GM18951 (cell line): ENCODE data around the gene ME3.
"Not testable (repeated sequence)": the region's sequence is repeated elsewhere in the genome, so short reads cannot be mapped to it uniquely, and the experiment has no call there.

Source experiments
- POLR2A ChIP-seq: IDR thresholded peaks from 4 replicates; pipeline ENCODE4 v1.6.1; 2011; ENCODE audit warnings: mild to moderate bottlenecking; ENCODE audit not compliant: insufficient read length, insufficient read depth; ENCODE audit errors: extremely low read depth
- in situ Hi-C: fragments of 300-500 bp; cut with MboI; formaldehyde crosslinking; loops from one replicate; pipeline ENCODE4 v1.12.0; 2022; ENCODE audit warnings: low sequenced_read_pairs, mixed read lengths, inconsistent platforms; ENCODE audit not compliant: unreplicated experiment

ME3 gene

DNA sequence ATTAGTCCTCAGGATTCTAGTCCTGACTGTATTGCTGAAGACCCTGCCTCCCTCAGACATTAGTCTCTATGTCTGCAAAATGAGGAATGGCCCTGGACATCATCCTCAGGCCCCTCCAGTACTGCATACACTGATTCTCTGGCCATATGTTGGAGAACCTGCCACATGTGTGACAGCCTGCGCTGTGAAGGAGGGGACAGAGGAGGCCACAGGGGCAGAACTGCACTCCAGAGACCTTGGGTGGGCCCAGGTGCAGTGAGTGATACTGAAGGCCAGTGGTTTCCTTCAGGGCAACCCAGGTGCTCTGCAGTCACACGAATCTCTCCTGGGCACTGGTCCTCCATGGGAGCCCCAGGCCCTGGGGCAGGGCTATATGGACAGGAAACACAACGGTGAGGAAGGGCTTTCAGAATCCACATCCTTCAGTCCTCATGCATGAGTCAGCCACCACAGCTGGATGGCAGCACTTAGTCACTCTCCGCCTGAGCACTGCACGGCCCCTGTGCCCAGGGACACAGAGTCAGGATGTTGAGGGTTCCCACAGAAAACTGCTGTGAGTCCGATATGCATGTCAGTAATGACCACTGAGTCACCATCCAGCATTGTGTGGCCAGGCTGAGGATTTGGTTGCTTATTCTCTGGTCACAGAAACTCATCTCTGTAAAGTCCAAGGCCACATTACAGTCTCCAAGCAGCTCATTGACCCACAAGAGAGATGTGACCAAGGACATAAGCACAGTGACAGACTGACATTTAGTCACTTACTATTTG is 39.7 kb downstream of the ME3 start:
- no peak for TF ChIP-seq POLR2A
- in situ Hi-C loops, result no loop called here

DNA sequence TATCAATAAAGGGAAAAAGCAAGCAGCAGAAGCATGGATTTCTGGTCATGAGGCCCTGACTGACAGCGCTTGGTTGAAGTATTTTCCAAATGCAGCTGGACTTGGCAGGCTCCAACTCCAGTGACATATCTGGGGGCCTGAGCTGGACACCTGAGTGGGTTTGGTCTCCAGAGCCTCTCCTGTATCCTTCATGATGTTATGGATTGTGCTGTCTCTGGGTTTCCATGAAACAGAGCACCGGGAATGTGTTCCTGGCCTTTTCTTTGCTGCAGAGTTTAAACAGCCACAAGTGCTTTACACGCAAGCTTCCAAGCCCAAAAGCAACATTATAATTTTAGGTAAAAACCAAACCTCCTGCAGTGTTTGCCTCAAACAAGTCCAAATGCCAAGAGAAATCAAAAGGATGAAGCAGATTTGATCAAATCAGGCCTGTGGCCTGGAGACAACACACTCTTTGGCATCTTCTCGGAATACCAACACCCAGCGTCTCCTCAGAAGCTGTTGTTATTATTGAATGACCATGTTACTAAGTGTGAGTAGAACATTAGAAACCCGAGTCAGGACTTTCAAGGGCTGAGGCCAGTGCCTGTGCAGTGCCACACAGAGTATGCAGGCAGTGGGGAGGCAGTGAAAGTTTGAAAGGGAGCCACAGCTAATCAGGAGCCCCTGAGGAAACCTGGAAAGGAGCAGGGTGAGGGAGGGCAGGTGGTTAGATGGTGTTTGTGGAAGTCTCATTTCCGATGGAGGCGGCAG is 42.0 kb downstream of the ME3 start:
- TF ChIP-seq POLR2A, result no peak
- in situ Hi-C loops, result no loop called here

DNA sequence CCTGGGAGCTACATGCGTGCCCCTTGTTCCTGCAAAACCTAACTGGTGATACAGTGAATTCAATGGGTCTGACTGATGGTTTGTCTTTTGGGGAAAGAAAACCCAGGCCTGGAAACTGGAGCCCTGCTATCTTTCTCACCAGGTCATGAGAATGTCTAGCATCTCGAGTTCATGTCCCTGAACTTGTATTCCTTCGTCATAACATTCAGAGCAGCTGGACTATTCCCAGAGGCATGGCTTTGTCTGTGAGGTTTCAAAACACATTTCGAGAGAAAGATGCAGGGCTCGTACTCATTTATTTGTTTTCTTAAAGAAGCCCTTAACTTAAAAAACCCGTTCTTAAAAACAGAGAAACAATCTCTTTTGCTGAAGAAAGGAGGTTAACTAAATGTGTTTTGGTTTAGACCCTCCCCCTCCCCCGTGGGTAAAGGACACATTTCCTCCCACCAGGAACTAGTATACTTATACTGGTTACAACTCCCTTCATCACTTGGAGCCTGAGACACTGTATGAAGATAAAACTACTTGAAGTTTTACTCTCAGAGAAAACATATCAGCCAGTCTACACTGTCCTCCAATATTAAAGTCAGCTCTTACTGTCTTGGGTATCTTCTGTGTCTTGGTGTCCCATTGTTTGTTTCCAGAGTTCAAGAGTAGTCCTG is 43.2 kb downstream of the ME3 start:
- in situ Hi-C loops, result no loop called here

DNA sequence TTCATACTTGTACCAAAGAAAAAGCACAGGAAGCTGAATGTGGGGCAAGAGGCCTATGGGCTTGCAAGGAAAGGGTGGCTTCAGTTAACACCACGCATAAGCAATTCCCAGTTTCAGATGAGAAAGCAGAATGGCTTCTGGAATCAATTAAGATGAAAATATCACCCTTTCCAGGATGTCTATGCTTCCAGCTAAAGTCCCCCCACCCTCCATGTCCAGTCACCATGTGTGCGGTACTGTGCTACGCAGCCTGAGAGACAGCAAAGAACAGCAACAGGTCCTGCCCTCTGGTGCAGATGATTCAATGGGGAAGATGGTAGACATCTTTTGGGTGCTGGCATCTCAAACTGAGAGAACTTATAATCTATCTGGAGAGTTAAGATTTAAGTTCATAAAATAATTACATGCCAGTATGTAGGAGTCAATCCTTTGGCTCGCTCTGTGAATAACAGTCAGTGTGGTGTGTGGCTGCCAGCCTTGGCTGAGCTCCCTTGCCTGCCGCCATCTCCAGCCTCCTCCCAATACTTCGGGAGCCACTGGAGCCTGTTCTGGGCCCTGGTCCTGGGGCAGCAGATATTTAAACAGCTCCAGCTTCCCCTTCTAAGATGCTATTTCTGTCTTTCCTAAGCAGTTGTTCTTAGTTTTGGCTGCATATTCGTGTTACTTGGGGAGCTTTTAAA is 44.5 kb downstream of the ME3 start:
- in situ Hi-C loops, result no loop called here
- no peak for TF ChIP-seq POLR2A

More for the DNA sequence above, 43.2 kb downstream of the ME3 start:
- no peak for TF ChIP-seq POLR2A

DNA sequence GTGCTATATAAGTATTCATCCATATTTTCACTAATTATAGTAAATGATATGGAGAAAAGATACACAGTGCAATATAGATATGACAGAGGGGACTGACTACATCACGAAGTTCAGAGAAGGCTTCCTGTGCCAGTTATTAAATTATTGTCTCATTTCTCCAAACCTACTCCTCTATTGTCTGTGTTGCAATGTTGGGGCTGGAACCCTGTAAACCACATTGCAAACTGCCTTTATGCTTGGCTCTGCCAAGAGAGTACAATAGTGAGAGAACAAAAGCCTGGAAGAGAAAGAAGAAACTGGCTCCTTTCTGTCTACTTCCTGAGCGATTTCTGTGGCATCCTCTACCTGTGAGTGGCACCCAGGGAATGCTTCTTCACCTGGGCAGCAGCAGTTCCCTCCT is 46.4 kb downstream of the ME3 start:
- in situ Hi-C loops, result no loop called here

DNA sequence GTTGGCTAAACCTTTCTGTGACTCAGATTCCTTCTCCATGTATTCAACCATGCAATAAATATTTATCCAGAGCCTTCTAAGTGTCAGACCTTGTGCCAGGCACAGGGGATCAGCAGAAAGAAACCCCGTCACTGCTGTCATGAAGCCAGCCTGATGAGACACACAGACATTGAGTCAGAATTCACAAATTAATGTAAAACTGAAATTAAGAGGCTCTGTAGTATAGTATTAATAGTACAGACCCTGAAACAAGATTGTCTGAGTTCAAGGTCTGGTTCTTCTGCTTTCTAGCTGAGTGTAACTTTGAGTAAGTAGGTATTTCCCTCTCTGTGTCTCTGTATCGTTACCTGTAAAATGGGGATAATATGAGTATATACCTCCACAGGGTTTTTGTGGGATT is 46.9 kb downstream of the ME3 start:
- in situ Hi-C loops, result no loop called here
- TF ChIP-seq POLR2A, result no peak

More for the DNA sequence above, 46.4 kb downstream of the ME3 start:
- TF ChIP-seq POLR2A, result no peak

DNA sequence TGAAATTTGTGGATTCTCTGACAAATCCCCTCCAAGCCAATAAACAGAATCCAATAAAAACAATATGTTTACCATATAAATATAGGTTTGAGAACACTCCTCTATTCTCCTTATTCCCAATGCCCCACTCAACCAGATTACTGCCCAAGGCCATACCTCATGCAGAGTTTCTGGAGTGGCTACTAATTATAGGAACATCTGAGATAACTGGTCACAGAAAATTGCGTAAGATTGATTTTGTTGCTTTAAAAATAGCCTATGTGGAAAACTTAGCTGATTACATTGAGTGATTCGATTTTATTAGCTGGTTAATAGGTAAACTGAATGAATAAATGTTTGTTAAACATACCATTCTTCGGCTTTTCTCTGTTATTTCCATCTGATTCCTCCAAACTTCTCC is 48.0 kb downstream of the ME3 start:
- no peak for TF ChIP-seq POLR2A
- in situ Hi-C loops, result no loop called here

DNA sequence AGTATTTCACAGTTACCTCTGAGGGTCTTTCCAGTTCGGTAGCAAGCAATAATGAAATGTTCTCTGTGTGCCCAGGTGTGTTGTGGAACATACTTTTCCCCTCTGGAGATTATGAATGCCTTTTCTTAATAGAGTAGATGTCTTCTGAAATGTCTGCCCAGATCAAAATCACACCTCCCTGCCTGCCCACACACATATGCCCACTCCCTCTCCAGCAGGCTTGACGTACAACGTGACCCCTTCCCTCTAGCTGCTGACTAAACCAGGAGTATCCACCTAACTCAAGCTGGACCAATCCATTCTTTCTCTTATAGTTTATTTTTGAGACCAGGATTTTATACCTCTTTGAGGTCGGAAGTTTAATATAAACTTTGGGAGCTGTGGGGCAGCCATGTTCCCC is 48.7 kb downstream of the ME3 start:
- in situ Hi-C loops, result no loop called here
- no peak for TF ChIP-seq POLR2A

DNA sequence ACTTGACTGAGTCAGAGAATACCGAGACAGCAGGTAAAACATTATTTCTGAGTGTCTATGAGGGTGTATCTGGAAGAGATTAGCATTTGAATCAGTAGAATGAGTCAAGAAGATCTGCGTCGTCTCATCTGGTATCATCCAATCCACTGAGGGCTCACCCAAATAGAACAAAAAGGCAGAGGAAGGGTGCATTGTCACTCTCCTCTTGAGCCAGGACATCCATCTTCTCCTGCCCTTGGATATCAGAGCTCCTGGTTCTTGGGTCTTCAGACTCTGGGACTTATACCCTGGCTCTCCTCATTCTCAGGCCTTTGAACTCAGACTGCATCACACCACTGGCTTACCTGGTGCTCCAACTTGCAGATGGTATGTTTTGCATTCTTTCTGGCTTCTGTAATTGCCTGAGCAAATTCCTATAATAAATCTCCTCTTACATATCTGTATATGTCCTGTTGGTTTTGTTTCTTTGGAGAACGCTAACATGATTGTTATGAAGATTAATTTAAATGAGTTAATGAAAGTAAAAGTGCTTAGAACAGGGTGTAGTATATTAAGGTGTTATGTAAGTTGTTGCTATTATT is 49.3 kb downstream of the ME3 start:
- no peak for TF ChIP-seq POLR2A
- in situ Hi-C loops, result no loop called here

DNA sequence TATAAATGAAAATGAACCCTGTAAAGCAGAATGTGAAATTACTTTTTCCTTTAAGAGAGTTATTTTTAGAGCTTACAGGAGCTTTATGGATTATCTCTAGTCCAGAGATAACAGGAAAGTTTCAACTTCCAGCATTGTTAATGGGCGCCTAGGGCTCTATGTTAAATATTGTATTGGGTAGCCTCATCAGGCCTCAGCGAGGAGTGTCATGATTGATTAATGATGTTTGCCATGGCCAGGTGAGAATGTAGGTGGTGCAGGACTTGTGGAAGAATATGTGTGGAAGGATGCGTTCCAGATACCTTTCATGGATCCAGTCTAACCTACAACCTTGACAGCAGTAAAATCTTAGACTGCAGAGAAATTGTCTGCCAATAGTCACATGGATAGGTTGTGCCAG is 50.6 kb downstream of the ME3 start:
- no peak for TF ChIP-seq POLR2A

DNA sequence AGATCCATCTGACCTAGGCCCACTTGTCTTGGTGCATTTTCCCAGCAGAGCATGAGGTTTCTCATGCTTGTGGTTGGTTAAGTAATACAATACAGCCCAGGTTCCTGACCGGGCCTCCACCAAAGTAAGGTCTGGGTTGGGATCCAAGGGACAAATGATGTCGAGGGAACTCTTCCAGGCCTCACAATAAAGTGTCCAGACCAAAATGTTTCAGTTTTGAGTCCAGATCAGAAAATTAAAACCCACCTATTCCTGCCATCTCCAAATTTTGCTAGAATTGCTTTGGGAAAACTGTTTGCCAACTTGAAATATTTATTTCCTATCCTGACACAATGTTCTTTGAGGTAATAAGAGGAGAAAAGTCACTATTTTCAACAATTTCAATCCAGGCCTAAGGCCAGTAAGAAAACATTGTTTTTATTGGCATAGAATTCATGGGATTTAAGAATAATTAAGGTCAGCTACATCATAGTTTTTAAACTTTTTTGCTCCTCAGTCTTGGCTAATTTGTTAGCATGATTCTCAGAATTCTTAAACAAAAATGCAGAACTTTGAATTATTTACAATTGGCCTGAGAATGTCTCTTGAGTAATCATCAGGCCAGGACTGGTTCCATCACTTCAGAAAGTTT is 51.4 kb downstream of the ME3 start:
- in situ Hi-C loops, result no loop called here
- TF ChIP-seq POLR2A, result no peak

More for the DNA sequence above, 50.6 kb downstream of the ME3 start:
- in situ Hi-C loops, result no loop called here

DNA sequence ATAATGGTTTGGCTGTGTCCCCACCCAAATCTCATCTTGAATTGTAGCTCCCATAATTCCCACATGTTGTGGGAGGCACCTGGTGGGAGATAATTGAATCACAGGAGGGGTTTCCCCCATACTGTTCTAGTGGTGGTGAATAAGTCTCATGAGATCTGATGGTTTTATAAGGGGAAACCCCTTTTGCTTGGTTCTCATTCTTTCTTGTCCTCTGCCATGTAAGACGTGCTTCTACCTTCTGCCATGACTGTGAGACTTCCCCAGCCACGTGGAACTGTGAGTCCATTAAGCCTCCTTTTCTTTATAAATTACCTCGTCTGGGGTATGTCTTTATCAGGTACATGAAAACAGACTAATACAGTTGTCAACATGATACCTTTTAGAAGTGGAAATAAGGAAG is 53.0 kb downstream of the ME3 start:
- in situ Hi-C loops, result not testable (repeated sequence)

DNA sequence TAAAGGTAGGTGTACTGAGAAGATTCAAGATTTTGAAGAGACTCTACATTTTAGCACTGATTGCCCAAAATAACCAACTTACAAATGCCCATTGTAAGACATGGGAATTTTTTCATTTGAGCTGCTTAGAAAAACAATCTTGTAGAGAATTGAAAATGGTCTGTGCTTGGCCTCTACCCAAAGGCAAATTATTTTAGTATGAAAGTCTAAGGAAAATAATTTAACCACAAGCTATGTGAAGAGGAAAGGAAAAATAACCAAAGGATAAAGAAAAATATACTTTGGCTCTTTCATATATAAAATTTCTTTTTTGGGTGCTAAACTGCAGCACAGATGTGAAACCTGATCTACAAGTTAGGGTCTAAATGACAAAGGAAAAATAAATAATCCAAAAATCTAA is 54.9 kb downstream of the ME3 start:
- no peak for TF ChIP-seq POLR2A
- in situ Hi-C loops, result no loop called here

DNA sequence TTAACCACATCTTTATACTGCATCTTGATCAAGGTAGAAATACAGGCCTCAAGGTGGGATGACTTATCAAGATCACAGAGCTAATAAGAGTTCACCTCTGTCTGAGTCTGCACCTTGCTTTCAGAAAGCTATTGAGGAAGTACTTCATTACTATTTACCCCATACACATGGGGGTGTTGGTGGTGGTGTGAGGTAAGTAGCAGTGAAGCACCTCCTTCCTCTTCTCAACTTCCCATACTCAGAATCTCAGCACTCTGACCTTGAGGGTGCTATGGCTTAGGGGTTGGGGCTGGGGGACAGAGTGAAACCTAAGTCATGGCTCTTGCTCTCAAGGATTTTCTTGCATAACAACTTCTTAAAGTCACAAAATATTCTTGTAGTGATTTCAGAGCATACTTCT is 56.9 kb downstream of the ME3 start:
- in situ Hi-C loops, result no loop called here
- TF ChIP-seq POLR2A, result no peak
